HepG2 (cell line): ENCODE measurements around the gene GDF7.

Experiments
- MTA1 ChIP-seq: sonication (generic); formaldehyde crosslinking; IDR thresholded peaks from 2 replicates; pipeline ENCODE4 v1.4.0; 2020; ENCODE audit warnings: missing genetic modification reagents, mild to moderate bottlenecking, borderline replicate concordance
- MTF2 ChIP-seq: sonication (generic); formaldehyde crosslinking; IDR thresholded peaks from 2 replicates; pipeline ENCODE4 v1.5.0; 2020; ENCODE audit warnings: missing genetic modification reagents, borderline replicate concordance
- NR3C1 ChIP-seq: sonication (generic); formaldehyde crosslinking; IDR thresholded peaks from 2 replicates; pipeline ENCODE4 v1.4.0; 2020; ENCODE audit warnings: missing genetic modification reagents
- POLR2A ChIP-seq, 2 experiments: IDR thresholded peaks; 2 replicates each; pipeline ENCODE4 v1.6.1; 2011; ENCODE audit warnings: low read depth in 2 of 2, low read length in 2 of 2, mild to moderate bottlenecking in 1 of 2, moderate library complexity in 1 of 2; ENCODE audit not compliant: insufficient read depth in 1 of 2
- RELA ChIP-seq: sonication (generic); formaldehyde crosslinking; IDR thresholded peaks from 2 replicates; pipeline ENCODE4 v1.4.0; 2020; ENCODE audit warnings: missing genetic modification reagents
- SMARCC2 ChIP-seq: fragments of 450-650 bp; IDR thresholded peaks from 2 replicates; pipeline ENCODE4 v1.6.1; 2017; ENCODE audit warnings: antibody characterized with exemption, mild to moderate bottlenecking
- SOX6 ChIP-seq, 2 experiments: fragments of 450-650 bp in 1 of 2; sonication (generic) in 1 of 2; formaldehyde crosslinking in 1 of 2; IDR thresholded peaks; 2 replicates each; pipeline versions ENCODE4 v1.4.0 to v1.6.1; 2017 to 2020; ENCODE audit warnings: antibody characterized with exemption in 1 of 2, mild to moderate bottlenecking in 1 of 2, missing genetic modification reagents in 1 of 2
- ZBTB8A ChIP-seq: sonication (generic); formaldehyde crosslinking; IDR thresholded peaks from 2 replicates; pipeline ENCODE4 v1.4.0; 2020; ENCODE audit warnings: mild to moderate bottlenecking, low read depth, missing genetic modification reagents, borderline replicate concordance

- TF ChIP-seq MTA1 (CRISPR knock-in tag) (no peak), ZBTB8A (CRISPR knock-in tag) (no peak), MTF2 (CRISPR knock-in tag) (no peak), POLR2A (IDR thresholded peaks at IDR 0.05; ENCODE audit: insufficient read depth in 1 of 2, low read depth in 2 of 2, low read length in 2 of 2) (no peak), NR3C1 (CRISPR knock-in tag) (no peak), SOX6 (IDR thresholded peaks at IDR 0.05) (no peak), SOX6 (CRISPR knock-in tag; IDR thresholded peaks at IDR 0.05) (no peak), RELA (CRISPR knock-in tag) (no peak), SMARCC2 (no peak)
These were observed 23.9 kb upstream of the GDF7 start for GRCh38 chr2:20643060-20643459.
